ENCODE measurements around the gene PPP1R12A. TPM values are rescaled to one million over a fixed set of nuclear protein-coding genes. Genes with fewer than 3 reads are reported as not detected.

Gene PPP1R12A
- total and polyA plus RNA-seq, 2 of the 4 experiments (the other 2 are of a cell fraction), result 47.7 to 112 TPM

- ChIA-PET POLR2A (ENCODE audit: unreplicated experiment) (no interaction called here), CTCF (no interaction called here)
- Histone ChIP-seq H3K18ac (ENCODE audit: low read depth, low read length) (no peak overlapping the region), H2BK20ac (ENCODE audit: low read depth, low read length) (no peak overlapping the region), H3K27me3 (ENCODE audit: control insufficient read depth, insufficient read depth, low read length) (no peaks in the 10 kb centered on the region), H2BK15ac (ENCODE audit: low read depth, low read length) (no peak overlapping the region), H2AK5ac (ENCODE audit: low read depth, low read length) (no peak overlapping the region), H3K27ac (ENCODE audit: insufficient read depth, low read length) (no peak overlapping the region), H3K9me3 (ENCODE audit: control insufficient read depth, insufficient read depth, low read length) (peaks cover 3% of the 10 kb centered on the region), H3K79me1 (ENCODE audit: low read depth in 1 of 2, low read length in 2 of 2) (peaks cover 28 to 64% of the 10 kb centered on the region in 2 experiments), H3K36me3 (ENCODE audit: control insufficient read depth, insufficient read depth, low read length) (peaks cover 6% of the 10 kb centered on the region), H3K14ac (replicated peaks; ENCODE audit: low read depth, low read length) (no peak overlapping the region), H4K8ac (ENCODE audit: low read depth in 2 of 2, low read length in 2 of 2) (no peak overlapping the region; a peak in 1 of 4 replicates), H2AK9ac (replicated peaks; ENCODE audit: low read depth, low read length, poor library complexity) (no peak overlapping the region), H3K4ac (ENCODE audit: low read depth, low read length) (no peak overlapping the region), H3K9ac (ENCODE audit: low read depth, low read length) (no peak overlapping the region), H2BK5ac (ENCODE audit: low read depth, low read length, poor library complexity, severe bottlenecking) (no peak overlapping the region), H3K9me1 (ENCODE audit: insufficient read depth, low read length) (peaks cover 6% of the 10 kb centered on the region), H2BK120ac (ENCODE audit: low read depth, low read length) (no peak overlapping the region), H3K4me1 (ENCODE audit: control insufficient read depth, insufficient read depth, low read length) (peaks cover 2% of the 10 kb centered on the region), H3K56ac (ENCODE audit: extremely low read depth, insufficient read depth, low read length) (no peak overlapping the region), H3K23ac (ENCODE audit: low read depth, low read length) (no peak overlapping the region), H3K4me2 (ENCODE audit: low read depth, low read length) (no peak overlapping the region), H4K20me1 (ENCODE audit: insufficient read depth, low read length) (peaks cover 23% of the 10 kb centered on the region), H2AFZ (replicated peaks; ENCODE audit: low read length, poor library complexity) (no peak overlapping the region), H3K4me3 (ENCODE audit: insufficient read depth, low read depth, low read length) (no peak overlapping the region), H4K91ac (ENCODE audit: insufficient read depth, low read depth, low read length) (no peak overlapping the region), H4K5ac (ENCODE audit: low read depth, low read length) (no peak overlapping the region)
- ATAC-seq (ENCODE audit: low read depth) (no peak), DNase-seq (no peak)
- in situ Hi-C loops (cut with MboI; ENCODE audit: low sequenced_read_pairs) (no loop called here), intact Hi-C loops (cut with micrococcal nuclease) (no loop called here), dilution Hi-C loops (cut with HindIII; ENCODE audit: low sequenced_read_pairs, unreplicated experiment) (no loop called here)
- BruUV-seq (replicated peaks), result no TSS peak
- TF ChIP-seq CHD1 (IDR thresholded peaks at IDR 0.05; ENCODE audit: low read depth, low read length) (no peak), POLR2A (IDR thresholded peaks at IDR 0.05; ENCODE audit: low read depth, low read length) (no peak), BHLHE40 (IDR thresholded peaks at IDR 0.05; ENCODE audit: low read depth, low read length) (no peak), RAD21 (IDR thresholded peaks at IDR 0.05; ENCODE audit: low read length) (no peak), RFX5 (IDR thresholded peaks at IDR 0.05; ENCODE audit: low read depth, low read length) (no peak), MXI1 (IDR thresholded peaks at IDR 0.05; ENCODE audit: borderline replicate concordance, low read depth, low read length) (no peak), SMC3 (IDR thresholded peaks at IDR 0.05; ENCODE audit: low read depth, low read length) (no peak), MAFK (IDR thresholded peaks at IDR 0.05; ENCODE audit: low read depth, low read length) (no peak), CEBPB (IDR thresholded peaks at IDR 0.05; ENCODE audit: low read depth, low read length) (no peak), RCOR1 (IDR thresholded peaks at IDR 0.05; ENCODE audit: insufficient replicate concordance, low read length) (no peak), USF2 (IDR thresholded peaks at IDR 0.05; ENCODE audit: low read depth, low read length) (no peak), FOS (IDR thresholded peaks at IDR 0.05; ENCODE audit: low read depth, low read length) (no peak), CTCF (conservative IDR thresholded peaks at IDR 0.05; ENCODE audit: low read depth, low read length) (no peak), NFE2L2 (IDR thresholded peaks at IDR 0.05; ENCODE audit: low read depth, low read length) (no peak), ELK1 (IDR thresholded peaks at IDR 0.05; ENCODE audit: borderline replicate concordance, low read depth, low read length) (no peak), MAZ (IDR thresholded peaks at IDR 0.05; ENCODE audit: borderline replicate concordance, low read depth, low read length) (no peak)
- 100% methylated on average over 2 of the region's 3 CpGs; no CpG with 5 or more reads in 1 of the 2 experiments for WGBS, 2 experiments (ENCODE audit: extremely low coverage in 2 of 2, insufficient read length in 1 of 2)
Measured at GRCh38 chr12:79843978-79844377, 90.9 kb downstream of the PPP1R12A start.
